ENCODE measurements around the gene SH3YL1. TPM values are rescaled to one million over a fixed set of nuclear protein-coding genes. Genes with fewer than 3 reads are reported as not detected.
A peak's percentile ranks its signal among the peaks of the same experiment; 100 is the strongest.

The SH3YL1 gene
- total RNA-seq, 1 donor from 2014 or later = 71.0 TPM

DNA sequence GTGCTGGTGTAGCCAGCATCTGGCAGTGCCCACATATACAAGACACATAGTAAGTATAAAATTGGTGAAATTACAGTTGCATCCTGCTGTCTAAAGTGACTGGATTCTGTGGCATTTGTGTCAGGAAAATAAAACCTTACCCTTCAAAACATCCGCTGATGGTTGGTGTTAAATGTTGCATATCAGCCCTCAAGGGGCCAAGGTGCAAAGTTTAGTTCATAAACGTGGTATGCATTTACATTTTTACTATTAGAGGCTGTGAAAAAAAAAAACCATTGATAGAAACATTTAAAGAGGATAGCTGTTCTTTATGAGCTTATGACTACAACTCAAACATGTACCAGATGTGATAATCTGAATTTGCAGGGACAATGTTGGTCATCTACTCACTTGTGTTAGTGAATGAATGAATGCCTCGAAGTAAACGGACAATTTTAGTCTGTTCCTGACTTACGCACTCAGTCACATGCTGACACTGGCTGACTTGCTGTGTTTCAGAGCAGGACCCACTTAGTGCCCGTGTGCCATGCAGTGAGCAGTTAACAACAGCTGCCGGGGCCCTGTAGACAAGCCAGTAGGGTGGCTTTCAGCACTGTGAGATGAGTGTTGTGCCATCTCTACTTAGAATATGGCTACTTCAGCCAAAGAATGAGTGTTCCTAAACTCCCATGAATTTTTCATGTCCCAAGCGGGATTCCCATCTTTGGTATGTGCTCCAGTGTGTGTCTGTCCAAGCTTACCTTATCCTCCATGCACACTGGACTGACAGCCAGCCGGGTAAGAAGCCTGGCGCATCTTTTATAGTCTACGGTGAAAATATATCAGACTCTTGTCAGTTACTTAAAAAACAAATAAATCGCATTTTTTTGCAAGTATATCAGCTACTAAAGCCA, 18.8 kb upstream of the SH3YL1 start:
- no peak for DNase-seq

GRCh38 chr2:281381-281780, 17.5 kb upstream of the SH3YL1 start:
- DNase-seq = no peak

GRCh38 chr2:280650-281110, 16.8 kb upstream of the SH3YL1 start:
- DNase-seq = no peak

- DNase-seq = no peak
Observed at GRCh38 chr2:279956-280649, 16.3 kb upstream of the SH3YL1 start.

GRCh38 chr2:279366-279765, 15.5 kb upstream of the SH3YL1 start:
- DNase-seq = no peak

DNA sequence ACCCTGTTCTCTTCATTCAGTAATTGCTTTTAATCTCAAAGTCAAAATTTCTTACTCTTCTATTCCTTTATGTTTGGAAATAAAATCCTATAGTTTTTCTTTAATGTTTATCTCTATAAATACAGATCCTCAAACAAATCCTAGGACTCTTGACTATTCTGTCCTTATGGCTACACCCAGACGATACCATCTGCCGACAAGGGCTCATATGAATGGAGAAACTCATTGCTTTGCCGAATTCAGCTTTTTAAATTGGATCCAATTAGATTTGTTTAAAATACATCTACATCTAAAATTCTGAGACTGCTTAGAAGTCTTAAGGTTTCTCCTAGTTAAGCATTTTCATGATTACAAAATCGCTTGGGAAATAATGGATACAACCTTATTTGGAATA, 15.1 kb upstream of the SH3YL1 start:
- DNase-seq = no peak

- no peak for DNase-seq
Observed at GRCh38 chr2:278312-278926, 14.6 kb upstream of the SH3YL1 start.

- DNase-seq = no peak
Observed at GRCh38 chr2:275466-275865, 11.6 kb upstream of the SH3YL1 start.

DNA sequence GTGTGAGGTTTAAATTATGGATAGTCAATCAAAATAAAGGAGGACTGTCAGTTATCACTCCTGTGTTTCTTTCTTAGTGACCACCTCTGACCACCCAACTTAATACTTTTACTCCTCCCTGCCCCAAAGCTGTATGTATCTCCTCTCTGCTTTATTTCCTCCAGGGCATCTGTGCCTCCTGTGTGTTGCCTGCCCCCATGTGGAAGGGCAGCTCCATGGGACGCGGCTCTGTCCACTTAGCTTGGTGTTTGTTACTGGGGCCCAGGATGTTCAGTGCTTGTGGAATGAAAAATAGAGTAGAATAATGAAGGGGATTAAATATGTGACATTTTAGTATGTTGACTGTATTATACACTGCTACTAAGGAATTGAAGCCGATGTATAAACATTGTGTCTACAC, 10.7 kb upstream of the SH3YL1 start:
- no peak for DNase-seq

DNA sequence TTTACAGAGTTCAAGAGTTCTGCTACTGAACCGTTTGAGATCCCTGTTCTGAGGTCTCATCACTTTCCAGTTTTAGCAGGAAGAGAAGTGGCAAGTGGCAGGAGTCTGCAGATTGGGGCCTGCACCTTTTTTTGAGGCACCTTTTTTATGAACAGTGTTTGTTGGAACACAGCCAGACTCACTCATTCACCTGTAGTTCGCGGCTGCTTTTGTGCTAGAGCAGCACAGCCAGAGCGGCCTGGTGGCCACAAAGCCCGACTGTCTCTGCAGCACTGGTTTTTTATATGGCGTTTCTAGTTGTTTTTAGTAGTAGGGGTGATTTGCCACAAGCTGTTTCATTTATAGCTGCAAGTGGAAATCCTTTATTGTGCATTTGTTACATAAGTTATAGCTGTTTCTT, 9.5 kb upstream of the SH3YL1 start:
- DNase-seq = no peak

DNA sequence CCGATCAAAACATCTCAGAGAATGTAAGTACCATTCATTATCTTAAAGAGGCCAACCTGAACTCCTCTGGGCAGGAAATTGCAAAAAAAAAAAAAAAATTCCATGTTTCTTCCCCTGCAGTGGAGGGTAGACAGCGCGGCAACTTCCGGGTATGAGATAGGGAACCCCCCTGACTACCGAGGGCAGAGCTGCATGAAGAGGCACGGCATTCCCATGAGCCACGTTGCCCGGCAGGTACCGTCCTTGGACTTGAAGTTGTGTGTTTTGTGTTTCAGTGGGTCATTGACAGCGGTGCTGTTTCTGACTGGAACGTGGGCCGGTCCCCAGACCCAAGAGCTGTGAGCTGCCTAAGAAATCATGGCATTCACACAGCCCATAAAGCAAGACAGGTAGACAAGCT, 8.1 kb upstream of the SH3YL1 start:
- DNase-seq = no peak

DNA sequence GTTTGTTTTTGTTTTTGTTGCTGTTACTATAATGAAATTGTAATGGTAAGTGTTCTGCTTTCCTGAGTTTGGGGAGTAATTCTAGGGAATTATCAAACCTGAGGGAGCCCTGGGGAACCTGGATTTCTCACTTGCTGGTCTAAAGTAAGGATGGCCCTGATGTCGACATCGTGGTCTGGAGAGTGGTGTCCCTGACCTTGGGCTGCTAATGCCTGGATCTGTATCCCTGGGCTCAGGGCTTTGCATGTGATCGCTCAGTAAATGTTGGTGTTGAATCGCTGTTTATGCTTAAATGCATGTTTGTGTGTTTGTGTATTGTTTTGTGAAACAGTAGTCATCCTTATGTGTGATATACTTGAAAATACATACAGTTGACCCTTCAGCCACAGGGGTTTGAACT, 7.0 kb upstream of the SH3YL1 start:
- DNase-seq = no peak

DNA sequence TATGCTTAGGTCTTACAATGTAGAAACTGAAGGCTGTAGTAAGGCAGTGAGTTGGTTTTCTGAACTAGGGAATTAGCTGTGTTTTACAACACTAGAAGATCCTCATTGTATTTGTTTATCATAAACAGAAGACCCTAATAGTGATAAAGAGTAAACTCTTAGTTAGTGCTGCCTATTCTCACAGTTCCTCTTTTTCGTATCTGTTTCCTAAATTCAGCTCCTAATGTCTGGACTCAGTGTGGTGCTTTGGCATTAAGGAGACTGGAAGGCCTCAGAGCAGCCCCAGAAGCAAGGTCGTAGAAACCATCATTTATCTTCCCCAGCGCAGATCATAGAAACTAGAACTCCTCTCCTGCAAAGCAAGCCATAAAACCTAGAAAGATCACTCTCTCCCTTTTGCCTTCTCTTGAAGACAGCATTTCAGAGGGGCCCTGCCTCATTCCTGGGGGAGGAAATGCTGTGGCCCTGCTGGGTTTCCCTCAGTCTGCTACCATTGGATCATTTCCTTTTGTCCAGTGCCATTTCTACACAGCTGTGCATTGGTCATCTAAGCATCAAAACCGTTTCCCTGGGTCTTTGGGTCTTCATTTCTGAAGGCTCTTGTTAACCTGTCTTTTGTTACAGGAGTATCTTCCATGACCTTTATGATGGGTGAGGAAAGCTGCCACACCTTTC, 5.7 kb upstream of the SH3YL1 start:
- no peak for DNase-seq

DNA sequence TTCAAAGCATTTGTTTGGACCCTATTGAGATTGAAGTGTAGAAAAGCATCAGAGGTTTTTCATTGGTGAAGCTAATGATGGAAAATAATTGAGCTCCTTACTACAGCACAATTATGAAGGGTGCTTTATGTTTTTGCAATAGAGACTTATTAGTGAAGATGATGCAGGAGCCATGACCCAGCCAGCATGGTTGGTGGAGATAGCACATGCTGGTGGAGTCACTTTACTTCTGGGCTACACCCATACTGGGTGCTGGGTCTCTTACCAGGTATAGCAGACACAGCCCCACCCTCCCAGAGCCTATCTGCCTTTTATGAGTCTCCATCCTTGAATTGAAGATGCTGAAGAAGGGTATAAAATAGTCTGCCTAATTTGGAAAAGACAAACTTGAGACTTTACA, 4.5 kb upstream of the SH3YL1 start:
- no peak for DNase-seq

DNA sequence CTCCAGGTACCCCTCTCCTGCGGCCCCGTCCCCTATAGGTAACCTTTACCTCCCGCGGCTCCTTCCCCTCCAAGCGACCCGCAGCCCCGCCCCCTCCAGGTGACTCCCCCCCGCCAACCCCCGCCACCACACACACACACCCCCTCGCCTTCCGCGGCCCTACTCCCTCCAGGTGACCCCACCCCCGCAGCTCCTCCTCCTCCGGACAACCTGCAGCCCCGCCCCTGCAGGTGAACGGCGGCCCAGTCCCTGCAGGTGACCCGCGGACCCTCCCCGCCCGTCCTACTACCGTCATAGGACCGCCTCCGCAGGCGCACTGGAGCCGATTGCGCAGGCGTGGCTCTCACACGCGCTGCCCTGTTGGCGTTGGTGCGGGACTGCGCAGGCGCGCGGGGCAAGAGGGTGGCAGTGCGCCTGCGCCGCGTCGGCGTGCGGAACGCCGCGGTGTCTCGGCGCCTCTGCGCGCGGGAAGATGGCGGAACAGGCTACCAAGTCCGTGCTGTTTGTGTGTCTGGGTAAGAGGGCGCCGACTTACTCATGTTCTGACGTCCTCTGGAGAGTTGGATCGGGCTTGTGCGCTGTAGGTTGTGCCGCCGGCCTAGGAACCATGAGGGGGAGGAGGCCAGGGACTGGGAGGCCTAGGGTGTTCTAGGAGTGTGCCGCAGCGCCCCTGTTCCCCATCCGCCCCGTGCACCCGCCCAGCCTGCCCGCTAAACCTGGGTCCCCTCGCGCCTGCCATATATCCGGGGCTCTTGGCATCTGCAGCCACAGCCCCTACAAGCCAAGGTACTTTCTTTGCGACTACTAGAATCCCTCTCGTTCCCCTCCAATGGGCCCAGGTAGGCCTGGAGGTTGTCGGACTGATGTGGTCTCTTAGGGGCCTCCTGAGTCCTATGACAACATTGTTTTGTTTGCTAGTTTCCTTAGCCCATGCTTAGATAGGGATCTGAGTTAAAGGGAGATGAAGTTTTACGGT, 949 bp upstream of the SH3YL1 start, which contains the start of gene ACP1:
TSS of gene ACP1 (plus strand) at position 455 of the 976 bp plus-strand sequence. CDS start at position 473, 18 bp downstream.
- DNase-seq = peak; percentile 98

GRCh38 chr2:263022-263738, 652 bp downstream of the SH3YL1 start:
- DNase-seq = peak; percentile 5

DNA sequence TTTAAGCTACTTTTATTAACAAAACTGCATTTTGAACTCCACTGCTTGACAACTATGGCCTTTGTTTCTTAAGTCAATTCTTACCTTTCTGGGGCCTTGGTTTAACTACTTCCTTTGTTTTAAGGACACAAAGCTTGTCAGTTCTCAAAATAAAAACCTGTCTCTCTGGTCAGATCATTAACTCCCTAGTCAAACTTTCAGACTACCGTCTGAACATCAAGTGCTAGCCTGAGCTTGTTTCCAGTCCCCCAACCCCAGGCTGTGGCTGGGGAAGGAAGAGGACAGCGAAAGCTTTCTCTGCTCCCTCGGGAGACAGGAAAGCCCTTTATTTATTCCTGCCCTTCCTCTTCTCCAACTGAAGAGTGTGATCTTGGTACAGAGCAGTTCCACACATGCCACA, 1.7 kb downstream of the SH3YL1 start:
- DNase-seq = no peak

DNA sequence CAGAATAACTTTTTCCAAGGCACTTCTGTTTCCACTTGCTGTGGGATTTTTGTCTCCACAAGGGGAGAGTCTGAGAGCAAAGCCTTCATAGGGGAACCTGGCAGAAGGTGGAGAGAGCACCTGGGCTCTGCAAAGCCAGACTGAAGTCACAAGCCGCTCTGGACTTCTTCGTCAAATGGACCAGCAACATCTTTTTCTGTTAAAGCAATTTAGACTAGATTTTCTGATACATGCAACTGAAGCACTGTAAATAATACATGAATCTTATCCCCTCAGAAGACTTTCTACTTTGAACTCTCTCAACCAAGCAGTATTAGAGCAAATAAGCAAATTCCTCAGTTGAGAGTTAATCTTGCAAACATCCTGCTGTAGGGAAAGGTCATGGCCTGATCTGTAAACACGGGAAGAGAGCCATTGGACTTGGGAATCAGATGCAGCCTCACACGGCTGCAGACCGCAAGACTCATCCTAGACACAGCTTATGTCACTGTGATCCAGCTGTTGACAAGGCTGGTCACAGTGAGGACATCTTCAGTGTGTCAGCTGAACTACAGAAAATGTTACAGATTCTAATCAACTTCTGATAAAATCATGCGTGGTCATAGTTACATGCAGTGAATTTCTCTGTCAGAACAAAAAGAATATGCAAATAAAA, 3.2 kb downstream of the SH3YL1 start:
- DNase-seq = no peak

GRCh38 chr2:259789-260331, 4.0 kb downstream of the SH3YL1 start:
- no peak for DNase-seq

DNA sequence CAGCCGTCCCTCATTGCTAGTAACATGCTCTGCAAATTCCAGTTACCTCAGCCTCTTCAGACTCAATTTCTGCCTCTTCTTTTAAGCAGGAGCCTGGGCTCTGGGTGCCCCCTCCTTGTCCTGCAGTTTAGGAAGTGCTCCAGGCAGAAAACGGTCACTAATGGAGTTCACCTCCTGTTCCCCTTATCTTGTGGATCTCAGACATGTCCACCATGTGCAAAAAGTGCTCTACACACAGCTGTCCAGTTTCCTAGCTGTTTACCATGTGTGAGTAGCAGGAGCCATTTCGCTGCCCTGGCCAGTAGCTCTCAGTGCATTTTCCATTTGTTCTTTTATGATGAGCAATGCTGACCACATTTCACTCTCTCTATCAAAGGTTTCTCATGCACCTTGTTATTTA, 4.9 kb downstream of the SH3YL1 start:
- no peak for DNase-seq

Data from tongue (tissue), 2 donors.